Measurements from ENCODE around the gene FLOT1. TPM values are rescaled to one million over a fixed set of nuclear protein-coding genes. Genes with fewer than 3 reads are reported as not detected.
"Not testable (repeated sequence)": the region's sequence is repeated elsewhere in the genome, so short reads cannot be mapped to it uniquely, and the experiment has no call there.

Gene FLOT1
- polyA plus RNA-seq, 1 donor = 94.5 TPM

DNA sequence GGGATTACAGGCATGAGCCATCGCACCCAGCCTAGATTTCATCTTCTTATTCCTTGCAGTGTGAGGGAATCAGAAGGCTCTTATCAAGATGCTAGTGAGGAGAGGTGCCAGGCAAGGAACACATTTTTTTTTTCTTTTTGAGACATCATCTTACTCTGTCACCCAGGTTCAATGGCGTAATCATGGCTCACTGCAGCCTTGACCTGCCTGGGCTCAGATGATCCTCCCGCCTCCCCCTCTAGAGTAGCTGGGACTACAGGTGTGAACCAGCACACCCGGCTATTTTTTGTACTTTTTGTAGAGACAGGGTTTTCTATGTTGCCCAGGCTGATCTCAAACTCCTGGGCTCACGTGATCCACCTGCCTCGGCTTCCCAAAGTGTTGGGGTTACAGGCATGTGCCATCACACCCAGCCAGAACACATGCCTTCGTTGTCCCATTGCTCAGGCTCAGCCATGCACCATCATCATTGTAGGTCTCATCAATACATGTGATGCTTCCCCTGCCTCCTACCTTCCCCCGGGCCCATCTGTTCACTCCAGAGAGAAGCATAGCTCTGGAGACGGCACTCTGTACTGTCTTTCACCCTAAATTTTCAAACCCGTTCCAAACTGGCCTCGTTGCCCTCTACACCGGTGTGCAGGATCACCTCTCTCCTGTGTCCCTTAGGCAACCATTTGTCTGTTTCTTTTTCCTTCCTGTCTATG is 10.1 kb downstream of the FLOT1 start:
- Histone ChIP-seq H3K27ac (ENCODE audit: low read length) (no peak overlapping the region), H3K4me3 (ENCODE audit: low read length) (no peak overlapping the region), H3K4me1 (ENCODE audit: control insufficient read depth, insufficient read depth, low read length) (peaks cover 7% of the 10 kb centered on the region), H3K36me3 (ENCODE audit: control insufficient read depth, insufficient read depth, low read length) (peaks cover 74% of the 10 kb centered on the region), H3K27me3 (ENCODE audit: control insufficient read depth, insufficient read depth, low read length) (no peaks in the 10 kb centered on the region), H3K9me3 (ENCODE audit: control insufficient read depth, low read depth, low read length) (no peaks in the 10 kb centered on the region)
- 97% methylated on average over 4 of the region's 12 CpGs for WGBS (ENCODE audit: insufficient coverage, low lambda C conversion rate)
- no peak for DNase-seq

- Histone ChIP-seq H3K9me3 (ENCODE audit: control insufficient read depth, low read depth, low read length) (no peaks in the 10 kb centered on the region), H3K27me3 (ENCODE audit: control insufficient read depth, insufficient read depth, low read length) (no peaks in the 10 kb centered on the region), H3K4me3 (ENCODE audit: low read length) (no peak overlapping the region), H3K4me1 (ENCODE audit: control insufficient read depth, insufficient read depth, low read length) (peaks cover 7% of the 10 kb centered on the region), H3K27ac (ENCODE audit: low read length) (no peak overlapping the region), H3K36me3 (ENCODE audit: control insufficient read depth, insufficient read depth, low read length) (peaks cover 71% of the 10 kb centered on the region)
- DNase-seq = peak; percentile 78 to 85
- no CpG with 5 or more reads among the region's 30 CpGs for WGBS (ENCODE audit: insufficient coverage, low lambda C conversion rate)
Observed at GRCh38 chr6:30730601-30731435, 11.7 kb downstream of the FLOT1 start.

- WGBS (ENCODE audit: insufficient coverage, low lambda C conversion rate) = no CpG with 5 or more reads among the region's 7 CpGs
Observed at GRCh38 chr6:30727920-30728553, 14.4 kb downstream of the FLOT1 start.

DNA sequence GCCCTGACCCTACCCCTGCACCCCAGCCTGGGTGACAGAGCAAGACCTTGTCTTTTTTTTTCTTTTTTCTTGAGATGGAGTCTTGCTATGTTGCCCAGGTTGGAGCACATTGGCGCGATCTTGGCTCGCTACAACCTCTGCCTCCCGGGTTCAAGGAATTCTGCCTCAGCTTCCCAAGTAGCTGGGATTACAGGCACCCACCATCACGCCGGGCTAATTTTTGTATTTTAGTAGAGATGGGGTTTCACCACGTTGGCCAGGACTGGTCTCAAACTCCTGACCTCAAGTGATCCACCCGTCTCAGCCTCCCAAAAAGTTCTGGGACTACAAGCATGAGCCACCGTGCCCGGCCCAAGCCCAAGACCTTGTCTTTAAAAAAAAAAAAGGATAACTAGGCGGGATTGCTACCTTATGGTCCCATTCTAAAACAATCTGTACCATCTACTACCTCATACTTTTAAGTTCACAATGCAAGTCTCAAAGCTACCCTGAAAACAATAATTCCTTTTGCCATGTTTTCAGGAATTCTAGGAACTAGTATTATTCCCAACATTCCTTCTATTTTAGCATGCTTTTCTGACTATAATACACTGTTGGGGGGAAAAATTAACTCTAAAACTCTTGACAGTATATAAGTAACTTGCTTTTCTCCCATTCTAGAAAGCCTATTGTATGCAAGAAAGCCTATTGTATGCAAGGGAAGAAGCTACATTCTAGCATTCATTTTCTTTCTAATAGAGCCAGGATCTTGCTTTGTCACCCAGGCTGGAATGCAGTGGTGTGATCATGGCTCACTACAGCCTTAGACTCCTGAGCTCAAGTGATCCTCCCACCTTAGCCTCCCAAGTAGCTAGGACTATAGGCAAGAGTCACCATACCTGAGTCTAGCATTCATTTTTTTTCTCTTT is 15.7 kb downstream of the FLOT1 start:
- Histone ChIP-seq H3K9me3 (ENCODE audit: control insufficient read depth, low read depth, low read length) (no peaks in the 10 kb centered on the region), H3K4me1 (ENCODE audit: control insufficient read depth, insufficient read depth, low read length) (peaks cover 10% of the 10 kb centered on the region), H3K27ac (ENCODE audit: low read length) (no peak overlapping the region), H3K36me3 (ENCODE audit: control insufficient read depth, insufficient read depth, low read length) (peaks cover 77% of the 10 kb centered on the region), H3K27me3 (ENCODE audit: control insufficient read depth, insufficient read depth, low read length) (no peaks in the 10 kb centered on the region), H3K4me3 (ENCODE audit: low read length) (no peak overlapping the region)
- no CpG with 5 or more reads among the region's 11 CpGs for WGBS (ENCODE audit: insufficient coverage, low lambda C conversion rate)
- no peak for DNase-seq

More at GRCh38 chr6:30727920-30728553, 14.4 kb downstream of the FLOT1 start:
- Histone ChIP-seq H3K9me3 (ENCODE audit: control insufficient read depth, low read depth, low read length) (no peaks in the 10 kb centered on the region), H3K27me3 (ENCODE audit: control insufficient read depth, insufficient read depth, low read length) (no peaks in the 10 kb centered on the region), H3K4me3 (ENCODE audit: low read length) (no peak overlapping the region), H3K36me3 (ENCODE audit: control insufficient read depth, insufficient read depth, low read length) (peaks cover 79% of the 10 kb centered on the region), H3K27ac (ENCODE audit: low read length) (no peak overlapping the region), H3K4me1 (ENCODE audit: control insufficient read depth, insufficient read depth, low read length) (peaks cover 7% of the 10 kb centered on the region)
- DNase-seq = no peak

DNA sequence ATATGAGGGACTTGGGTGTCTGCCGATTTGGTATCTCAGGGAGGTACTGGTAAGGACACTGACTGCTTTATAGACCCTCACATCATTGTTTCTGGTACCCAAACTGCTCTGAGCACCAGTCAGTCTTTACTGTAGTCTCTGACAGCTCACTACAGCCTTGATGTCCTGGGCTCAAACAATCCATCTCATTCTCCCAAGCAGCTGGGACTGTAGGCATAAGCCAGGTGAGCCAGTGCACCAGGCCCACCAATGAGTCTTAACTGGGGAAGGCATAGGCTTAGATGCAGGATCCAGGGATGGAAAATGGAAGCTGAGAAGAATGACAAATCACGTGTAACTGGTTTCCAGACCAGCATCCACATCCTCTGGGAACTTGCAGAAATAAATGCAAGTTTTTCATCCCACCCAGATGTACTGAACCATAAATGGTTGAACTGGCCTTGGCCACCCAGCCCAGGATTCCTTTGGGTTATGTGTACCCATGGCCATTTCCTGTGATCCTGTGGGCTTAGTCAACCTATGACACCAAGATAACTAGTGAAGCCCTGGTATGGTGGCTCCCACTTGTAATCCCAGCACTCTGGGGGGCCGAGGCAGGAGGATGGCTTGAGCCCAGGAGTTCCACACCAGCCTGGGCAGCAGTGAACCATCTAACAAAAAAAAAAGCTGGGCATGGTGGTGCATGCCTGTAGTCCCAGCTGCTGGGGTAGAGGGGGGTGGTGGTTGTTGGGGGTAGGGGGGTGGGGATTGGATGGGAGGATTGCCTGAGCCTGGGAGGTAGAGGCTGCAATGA is 16.6 kb downstream of the FLOT1 start:
- no peak overlapping the region for H3K4me3 ChIP-seq (ENCODE audit: low read length)
- no peak overlapping the region for H3K27ac ChIP-seq (ENCODE audit: low read length)
- DNase-seq = no peak
- peaks cover 74% of the 10 kb centered on the region for H3K36me3 ChIP-seq (ENCODE audit: control insufficient read depth, insufficient read depth, low read length)
- H3K27me3 ChIP-seq (ENCODE audit: control insufficient read depth, insufficient read depth, low read length) = no peaks in the 10 kb centered on the region
- no peaks in the 10 kb centered on the region for H3K9me3 ChIP-seq (ENCODE audit: control insufficient read depth, low read depth, low read length)
- no CpG with 5 or more reads among the region's 3 CpGs for WGBS (ENCODE audit: insufficient coverage, low lambda C conversion rate)
- H3K4me1 ChIP-seq (ENCODE audit: control insufficient read depth, insufficient read depth, low read length) = peaks cover 10% of the 10 kb centered on the region

DNA sequence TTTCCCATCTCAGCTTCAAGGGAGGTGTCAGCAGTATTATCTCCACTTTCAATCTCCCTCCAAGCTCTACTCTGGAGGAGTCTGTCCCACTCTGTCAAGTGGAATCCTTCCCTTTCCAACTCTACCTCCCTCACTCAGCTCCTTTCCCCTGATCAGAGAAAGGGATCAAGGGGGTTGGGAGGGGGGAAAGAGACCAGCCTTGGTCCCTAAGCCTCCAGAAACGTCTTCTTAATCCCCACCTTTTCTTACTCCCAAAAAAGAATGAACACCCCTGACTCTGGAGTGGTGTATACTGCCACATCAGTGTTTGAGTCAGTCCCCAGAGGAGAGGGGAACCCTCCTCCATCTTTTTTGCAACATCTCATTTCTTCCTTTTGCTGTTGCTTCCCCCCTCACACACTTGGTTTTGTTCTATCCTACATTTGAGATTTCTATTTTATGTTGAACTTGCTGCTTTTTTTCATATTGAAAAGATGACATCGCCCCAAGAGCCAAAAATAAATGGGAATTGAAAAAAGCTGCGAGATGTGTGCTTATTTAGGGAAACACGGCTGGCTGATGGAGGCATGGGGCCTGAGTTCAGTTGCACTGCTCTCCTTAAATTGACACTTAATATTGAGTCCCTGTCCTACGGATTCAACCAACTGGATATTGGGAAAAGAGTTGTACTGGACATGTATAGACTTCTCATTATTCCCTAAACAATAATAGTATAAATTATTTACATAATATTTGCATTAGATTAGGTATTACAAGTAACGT is 17.4 kb downstream of the FLOT1 start:
- no peak overlapping the region for H3K27ac ChIP-seq (ENCODE audit: low read length)
- H3K27me3 ChIP-seq (ENCODE audit: control insufficient read depth, insufficient read depth, low read length) = no peaks in the 10 kb centered on the region
- WGBS (ENCODE audit: insufficient coverage, low lambda C conversion rate) = 83% methylated on average over 1 of the region's 6 CpGs
- no peaks in the 10 kb centered on the region for H3K9me3 ChIP-seq (ENCODE audit: control insufficient read depth, low read depth, low read length)
- no peak overlapping the region for H3K4me3 ChIP-seq (ENCODE audit: low read length)
- H3K4me1 ChIP-seq (ENCODE audit: control insufficient read depth, insufficient read depth, low read length) = peaks cover 3% of the 10 kb centered on the region
- DNase-seq = no peak
- H3K36me3 ChIP-seq (ENCODE audit: control insufficient read depth, insufficient read depth, low read length) = peaks cover 67% of the 10 kb centered on the region

DNA sequence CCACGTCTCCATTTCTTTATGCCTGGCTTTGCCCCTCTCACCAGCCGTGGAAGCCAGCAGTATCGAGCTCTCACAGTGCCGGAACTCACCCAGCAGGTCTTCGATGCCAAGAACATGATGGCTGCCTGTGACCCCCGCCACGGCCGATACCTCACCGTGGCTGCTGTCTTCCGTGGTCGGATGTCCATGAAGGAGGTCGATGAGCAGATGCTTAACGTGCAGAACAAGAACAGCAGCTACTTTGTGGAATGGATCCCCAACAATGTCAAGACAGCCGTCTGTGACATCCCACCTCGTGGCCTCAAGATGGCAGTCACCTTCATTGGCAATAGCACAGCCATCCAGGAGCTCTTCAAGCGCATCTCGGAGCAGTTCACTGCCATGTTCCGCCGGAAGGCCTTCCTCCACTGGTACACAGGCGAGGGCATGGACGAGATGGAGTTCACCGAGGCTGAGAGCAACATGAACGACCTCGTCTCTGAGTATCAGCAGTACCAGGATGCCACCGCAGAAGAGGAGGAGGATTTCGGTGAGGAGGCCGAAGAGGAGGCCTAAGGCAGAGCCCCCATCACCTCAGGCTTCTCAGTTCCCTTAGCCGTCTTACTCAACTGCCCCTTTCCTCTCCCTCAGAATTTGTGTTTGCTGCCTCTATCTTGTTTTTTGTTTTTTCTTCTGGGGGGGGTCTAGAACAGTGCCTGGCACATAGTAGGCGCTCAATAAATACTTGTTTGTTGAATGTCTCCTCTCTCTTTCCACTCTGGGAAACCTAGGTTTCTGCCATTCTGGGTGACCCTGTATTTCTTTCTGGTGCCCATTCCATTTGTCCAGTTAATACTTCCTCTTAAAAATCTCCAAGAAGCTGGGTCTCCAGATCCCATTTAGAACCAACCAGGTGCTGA is 18.4 kb downstream of the FLOT1 start:
- WGBS (ENCODE audit: insufficient coverage, low lambda C conversion rate) = no CpG with 5 or more reads among the region's 29 CpGs
- H3K27me3 ChIP-seq (ENCODE audit: control insufficient read depth, insufficient read depth, low read length); H3K27ac ChIP-seq (ENCODE audit: low read length); H3K9me3 ChIP-seq (ENCODE audit: control insufficient read depth, low read depth, low read length); DNase-seq; H3K4me1 ChIP-seq (ENCODE audit: control insufficient read depth, insufficient read depth, low read length); H3K4me3 ChIP-seq (ENCODE audit: low read length): not testable (repeated sequence)
- H3K36me3 ChIP-seq (ENCODE audit: control insufficient read depth, insufficient read depth, low read length) = peaks cover 57% of the 10 kb centered on the region

DNA sequence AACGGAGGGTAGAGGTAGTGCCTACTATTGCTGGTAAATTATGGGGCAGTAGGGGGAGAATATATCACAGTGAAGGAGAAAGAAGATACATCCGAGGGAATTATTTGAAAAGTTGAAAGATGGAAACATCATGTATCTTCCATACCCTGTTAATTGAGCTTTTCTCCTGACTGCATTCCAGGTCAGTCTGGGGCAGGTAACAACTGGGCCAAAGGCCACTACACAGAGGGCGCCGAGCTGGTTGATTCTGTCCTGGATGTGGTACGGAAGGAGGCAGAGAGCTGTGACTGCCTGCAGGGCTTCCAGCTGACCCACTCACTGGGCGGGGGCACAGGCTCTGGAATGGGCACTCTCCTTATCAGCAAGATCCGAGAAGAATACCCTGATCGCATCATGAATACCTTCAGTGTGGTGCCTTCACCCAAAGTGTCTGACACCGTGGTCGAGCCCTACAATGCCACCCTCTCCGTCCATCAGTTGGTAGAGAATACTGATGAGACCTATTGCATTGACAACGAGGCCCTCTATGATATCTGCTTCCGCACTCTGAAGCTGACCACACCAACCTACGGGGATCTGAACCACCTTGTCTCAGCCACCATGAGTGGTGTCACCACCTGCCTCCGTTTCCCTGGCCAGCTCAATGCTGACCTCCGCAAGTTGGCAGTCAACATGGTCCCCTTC is 19.2 kb downstream of the FLOT1 start:
- not testable (repeated sequence) for H3K27ac ChIP-seq (ENCODE audit: low read length); DNase-seq; H3K4me1 ChIP-seq (ENCODE audit: control insufficient read depth, insufficient read depth, low read length); H3K4me3 ChIP-seq (ENCODE audit: low read length); H3K9me3 ChIP-seq (ENCODE audit: control insufficient read depth, low read depth, low read length); H3K27me3 ChIP-seq (ENCODE audit: control insufficient read depth, insufficient read depth, low read length)
- H3K36me3 ChIP-seq (ENCODE audit: control insufficient read depth, insufficient read depth, low read length) = peaks cover 54% of the 10 kb centered on the region
- WGBS (ENCODE audit: insufficient coverage, low lambda C conversion rate) = 50% methylated on average over 1 of the region's 16 CpGs
